Endometrium (tissue), 2 donors: Measurements from ENCODE around the gene TUFM.
A peak's percentile ranks its signal among the peaks of the same experiment; 100 is the strongest.
"Not testable (repeated sequence)": the region's sequence is repeated elsewhere in the genome, so short reads cannot be mapped to it uniquely, and the experiment has no call there.

Source experiments
- FAIRE-seq: peaks from 2 replicates; lab custom pipeline; 2012; peaks lifted over from hg19 to GRCh38; lab: Jason Lieb, UNC
- donor health status: control.
- donor health status: control.

TUFM gene

GRCh38 chr16:28846080-28846932 is at the start of gene TUFM:
Gene TUFM (minus strand): TSS chr16:28846348. CDS start chr16:28846269, 79 bp downstream.
- FAIRE-seq: peak; percentile 99

DNA sequence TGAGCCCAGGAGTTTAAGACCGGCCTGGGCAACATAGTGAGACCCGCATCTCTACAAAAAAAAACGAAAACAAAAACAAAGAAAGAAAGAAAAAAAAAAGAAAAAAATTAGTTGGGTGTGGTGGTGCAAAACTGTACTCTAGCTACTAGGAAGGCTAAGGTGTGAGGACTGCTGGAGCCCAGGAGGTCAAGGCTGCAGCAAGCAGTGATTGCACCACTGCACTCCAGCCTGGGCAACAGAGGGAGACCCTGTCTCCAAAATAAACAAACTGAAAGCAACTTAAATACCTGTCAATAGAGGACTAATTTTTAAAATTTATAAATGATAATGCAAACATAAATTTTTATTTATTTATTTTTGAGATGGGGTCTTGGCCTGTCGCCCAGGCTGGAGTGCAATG is 49.5 kb upstream of the TUFM start:
- FAIRE-seq: no peak

DNA sequence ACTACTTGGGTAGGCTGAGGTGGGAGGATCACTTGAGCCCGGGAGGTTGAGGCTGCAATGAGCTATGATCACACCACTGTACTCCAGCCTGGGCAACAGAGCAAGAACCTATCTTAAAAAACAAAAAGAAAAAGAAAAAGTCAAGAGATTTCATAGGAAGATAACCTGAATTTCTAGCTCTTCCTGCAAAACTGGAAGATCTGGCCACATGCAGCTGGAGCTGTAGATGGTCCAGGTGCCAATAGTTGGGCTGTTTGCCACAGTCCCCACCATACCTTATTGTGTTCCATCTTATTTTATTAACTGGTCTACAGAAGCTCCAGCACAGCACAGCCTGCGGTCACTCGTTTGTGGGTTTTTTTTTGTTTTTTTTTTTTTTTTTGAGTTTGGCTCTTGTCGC is 47.1 kb upstream of the TUFM start:
- no peak for FAIRE-seq

GRCh38 chr16:28891964-28892890 is 46.1 kb upstream of the TUFM start:
- FAIRE-seq: no peak

DNA sequence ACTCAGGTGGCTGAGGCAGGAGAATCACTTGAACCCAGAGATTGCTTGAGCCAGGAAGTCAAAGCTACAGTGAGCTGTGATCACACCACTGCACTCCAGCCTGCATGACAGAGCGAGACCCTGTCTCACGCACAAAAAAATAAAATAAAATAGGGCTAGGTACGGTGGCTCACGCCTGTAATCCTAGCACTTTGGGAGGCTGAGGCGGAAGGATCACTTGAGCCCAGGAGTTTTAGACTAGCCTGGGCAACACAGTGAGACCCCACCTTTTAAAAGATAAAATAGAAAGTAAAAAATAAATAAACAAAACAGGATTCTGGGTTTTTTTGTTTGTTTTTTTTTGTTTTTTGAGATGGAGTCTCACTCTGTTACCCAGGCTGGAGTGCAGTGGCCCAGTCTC is 44.2 kb upstream of the TUFM start:
- FAIRE-seq: not testable (repeated sequence)

DNA sequence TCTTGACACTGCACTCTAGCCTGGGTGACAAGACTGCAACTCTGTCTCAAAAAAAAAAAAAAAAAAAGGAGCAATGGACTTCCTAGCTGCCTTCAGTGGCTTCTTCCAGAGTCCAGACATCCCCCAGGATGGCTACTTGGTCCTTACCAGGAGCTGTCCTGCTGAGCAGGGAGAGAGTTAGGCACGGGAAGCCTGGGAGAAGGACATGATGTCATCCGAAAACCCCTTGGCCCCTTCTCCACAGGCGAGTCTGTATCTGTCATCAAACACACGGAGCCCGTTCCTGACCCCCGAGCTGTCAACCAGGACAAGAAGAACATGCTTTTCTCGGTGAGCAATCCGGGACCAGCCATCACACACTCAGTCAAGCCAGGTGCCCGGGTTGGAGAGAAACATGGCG is 40.8 kb upstream of the TUFM start:
- no peak for FAIRE-seq

- FAIRE-seq: no peak
Observed at GRCh38 chr16:28884045-28884444, 37.9 kb upstream of the TUFM start.

GRCh38 chr16:28883221-28883996 is 37.3 kb upstream of the TUFM start:
- FAIRE-seq: no peak

- no peak for FAIRE-seq
Observed at GRCh38 chr16:28882551-28883160, 36.5 kb upstream of the TUFM start.

DNA sequence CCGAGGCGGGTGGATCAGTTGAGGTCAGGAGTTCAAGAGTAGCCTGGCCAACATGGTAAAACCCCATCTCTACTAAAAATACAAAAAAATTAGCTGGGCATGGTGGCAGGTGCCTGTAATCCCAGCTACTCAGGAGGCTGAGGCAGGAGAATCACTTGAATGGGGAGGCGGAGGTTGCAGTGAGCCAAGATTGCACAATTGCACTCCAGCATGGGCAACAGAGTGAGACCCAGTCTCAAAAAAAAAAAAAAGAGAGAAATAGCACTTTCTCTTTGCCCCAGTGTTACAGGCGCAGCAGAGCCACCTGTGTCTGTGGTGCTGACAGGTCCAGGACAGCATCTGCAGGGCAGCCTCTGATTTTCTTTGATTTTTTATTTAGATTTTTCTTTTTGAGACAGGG is 35.4 kb upstream of the TUFM start:
- FAIRE-seq: not testable (repeated sequence)

GRCh38 chr16:28880955-28881354 is 34.8 kb upstream of the TUFM start:
- no peak for FAIRE-seq

- no peak for FAIRE-seq
Observed at GRCh38 chr16:28880589-28880915, 34.4 kb upstream of the TUFM start.

GRCh38 chr16:28879841-28880588 is 33.9 kb upstream of the TUFM start:
- no peak for FAIRE-seq

DNA sequence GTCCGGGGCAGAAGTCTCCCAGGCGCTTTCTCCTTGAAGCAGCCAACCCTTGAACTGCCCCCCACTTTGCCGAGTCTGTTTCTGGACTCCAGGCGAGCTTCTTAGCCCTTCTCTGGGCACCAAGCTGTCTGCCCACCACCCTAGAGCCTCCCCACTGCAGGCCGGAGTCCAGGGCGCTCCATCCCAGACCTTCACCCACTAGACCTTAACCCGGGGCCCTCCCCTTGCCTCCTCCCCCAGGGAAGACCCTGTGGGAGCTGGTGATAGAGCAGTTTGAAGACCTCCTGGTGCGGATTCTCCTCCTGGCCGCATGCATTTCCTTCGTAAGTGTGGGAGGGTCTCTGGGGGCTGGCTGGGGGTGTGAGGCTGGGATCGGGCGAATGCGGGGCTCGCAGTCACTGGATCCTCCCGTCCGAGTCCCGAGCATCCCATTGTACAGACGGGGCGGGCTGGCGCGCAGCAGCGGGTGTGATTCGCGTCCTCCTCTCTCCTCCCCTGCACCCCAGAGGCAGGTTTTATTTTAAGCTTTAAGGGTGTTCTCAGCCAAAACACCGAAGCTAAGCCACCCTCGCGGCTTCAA is 33.2 kb upstream of the TUFM start:
- FAIRE-seq: no peak

GRCh38 chr16:28878083-28878926 is 32.2 kb upstream of the TUFM start, which contains the start of gene ATP2A1:
Gene ATP2A1 (plus strand): TSS chr16:28878488. CDS start chr16:28878672, 184 bp downstream.
- FAIRE-seq: no peak

- FAIRE-seq: no peak
Observed at GRCh38 chr16:28877655-28878000, 31.5 kb upstream of the TUFM start.

DNA sequence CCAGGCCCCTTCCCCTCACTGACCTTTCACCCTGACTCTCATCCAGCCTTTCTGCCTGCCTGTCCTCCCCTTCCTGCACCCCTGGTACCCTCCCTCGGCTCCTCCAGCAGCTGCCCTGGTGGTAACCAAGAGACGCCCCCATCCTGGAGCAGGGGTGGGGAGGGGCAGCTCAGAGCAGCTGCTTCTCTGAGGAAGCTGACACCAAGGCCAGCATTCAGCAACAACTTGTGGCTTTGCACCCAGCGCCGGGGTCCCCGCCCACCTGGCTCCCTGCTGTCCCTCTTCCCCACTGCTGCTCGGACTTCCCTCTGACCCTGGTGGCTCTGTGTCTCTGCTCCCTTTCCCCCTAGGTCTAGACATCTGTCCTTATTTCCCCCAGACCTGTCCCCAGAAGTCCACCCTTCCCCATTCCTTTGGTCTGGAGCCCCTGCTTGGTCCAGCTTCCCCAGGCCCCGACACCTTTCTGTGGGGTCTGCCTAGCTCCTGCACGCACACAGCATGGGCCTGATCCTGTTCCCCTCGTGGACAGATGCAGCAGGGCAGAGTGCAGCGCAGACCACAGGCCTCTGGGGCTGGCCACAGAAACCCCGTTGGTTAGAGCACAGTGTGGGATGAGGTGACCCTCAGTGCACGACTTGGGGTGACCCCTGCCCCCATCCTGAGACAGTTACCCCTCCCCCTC is 31.0 kb upstream of the TUFM start:
- FAIRE-seq: no peak

GRCh38 chr16:28876019-28876659 is 30.0 kb upstream of the TUFM start:
- no peak for FAIRE-seq
